Activated naive CD8-positive, alpha-beta T cell (primary cell): ENCODE data around the gene TRABD2B.

Experiments used
- H3K27ac Mint-ChIP-seq: one replicate; pipeline ENCODE4 v1.8.0; 2021; ENCODE audit warnings: mixed read lengths
- H3K27me3 Mint-ChIP-seq: one replicate; pipeline ENCODE4 v1.8.0; 2021; ENCODE audit warnings: mixed read lengths
- H3K36me3 Mint-ChIP-seq: one replicate; pipeline ENCODE4 v1.8.0; 2021; ENCODE audit warnings: mixed read lengths
- H3K4me1 Mint-ChIP-seq: one replicate; pipeline ENCODE4 v1.8.0; 2021; ENCODE audit warnings: low read depth, mixed read lengths
- H3K4me3 Mint-ChIP-seq: one replicate; pipeline ENCODE4 v1.8.0; 2021; ENCODE audit warnings: mild to moderate bottlenecking, mixed read lengths
- H3K9me3 Mint-ChIP-seq: one replicate; pipeline ENCODE4 v1.8.0; 2021; ENCODE audit warnings: low read depth, mixed read lengths

Gene TRABD2B

GRCh38 chr1:47951026-47951425 lies 46.2 kb downstream of the TRABD2B start:
- H3K4me3 Mint-ChIP-seq: no peak overlapping the region
- H3K36me3 Mint-ChIP-seq: no peaks in the 10 kb centered on the region
- no peak overlapping the region for H3K27ac Mint-ChIP-seq
- H3K9me3 Mint-ChIP-seq: no peaks in the 10 kb centered on the region
- no peaks in the 10 kb centered on the region for H3K4me1 Mint-ChIP-seq
- H3K27me3 Mint-ChIP-seq: peaks cover 10% of the 10 kb centered on the region

- Mint-ChIP-seq H3K27ac (no peak overlapping the region), H3K4me3 (no peak overlapping the region), H3K4me1 (no peaks in the 10 kb centered on the region), H3K36me3 (no peaks in the 10 kb centered on the region), H3K9me3 (no peaks in the 10 kb centered on the region), H3K27me3 (peaks cover 9% of the 10 kb centered on the region)
Measured at GRCh38 chr1:47950471-47950870, 46.7 kb downstream of the TRABD2B start.

- Mint-ChIP-seq H3K9me3 (no peaks in the 10 kb centered on the region), H3K27ac (no peak overlapping the region), H3K27me3 (peaks cover 3% of the 10 kb centered on the region), H3K4me3 (no peak overlapping the region), H3K4me1 (no peaks in the 10 kb centered on the region), H3K36me3 (no peaks in the 10 kb centered on the region)
Measured at GRCh38 chr1:47948126-47948525, 49.1 kb downstream of the TRABD2B start.

GRCh38 chr1:47947531-47947930 lies 49.7 kb downstream of the TRABD2B start:
- no peak overlapping the region for H3K27ac Mint-ChIP-seq
- H3K9me3 Mint-ChIP-seq: no peaks in the 10 kb centered on the region
- peaks cover 3% of the 10 kb centered on the region for H3K27me3 Mint-ChIP-seq
- no peak overlapping the region for H3K4me3 Mint-ChIP-seq
- H3K4me1 Mint-ChIP-seq: no peaks in the 10 kb centered on the region
- H3K36me3 Mint-ChIP-seq: no peaks in the 10 kb centered on the region

- Mint-ChIP-seq H3K4me1 (no peaks in the 10 kb centered on the region), H3K4me3 (no peak overlapping the region), H3K27me3 (peaks cover 9% of the 10 kb centered on the region), H3K9me3 (no peaks in the 10 kb centered on the region), H3K27ac (no peak overlapping the region), H3K36me3 (no peaks in the 10 kb centered on the region)
Measured at GRCh38 chr1:47944561-47944960, 52.6 kb downstream of the TRABD2B start.

GRCh38 chr1:47942240-47942629 lies 55.0 kb downstream of the TRABD2B start:
- H3K27me3 Mint-ChIP-seq: peaks cover 11% of the 10 kb centered on the region
- H3K27ac Mint-ChIP-seq: no peak overlapping the region
- no peaks in the 10 kb centered on the region for H3K4me1 Mint-ChIP-seq
- no peak overlapping the region for H3K4me3 Mint-ChIP-seq
- no peaks in the 10 kb centered on the region for H3K36me3 Mint-ChIP-seq
- no peaks in the 10 kb centered on the region for H3K9me3 Mint-ChIP-seq

- H3K9me3 Mint-ChIP-seq: no peaks in the 10 kb centered on the region
Measured at GRCh38 chr1:47941609-47942239, 55.5 kb downstream of the TRABD2B start.

GRCh38 chr1:47940779-47941178 lies 56.4 kb downstream of the TRABD2B start:
- H3K27me3 Mint-ChIP-seq: peaks cover 11% of the 10 kb centered on the region
- no peak overlapping the region for H3K4me3 Mint-ChIP-seq
- H3K36me3 Mint-ChIP-seq: no peaks in the 10 kb centered on the region
- H3K27ac Mint-ChIP-seq: no peak overlapping the region
- H3K9me3 Mint-ChIP-seq: no peaks in the 10 kb centered on the region
- no peaks in the 10 kb centered on the region for H3K4me1 Mint-ChIP-seq

More at GRCh38 chr1:47941609-47942239, 55.5 kb downstream of the TRABD2B start:
- H3K36me3 Mint-ChIP-seq: no peaks in the 10 kb centered on the region
- H3K4me3 Mint-ChIP-seq: no peak overlapping the region
- H3K27ac Mint-ChIP-seq: no peak overlapping the region
- peaks cover 11% of the 10 kb centered on the region for H3K27me3 Mint-ChIP-seq
- H3K4me1 Mint-ChIP-seq: no peaks in the 10 kb centered on the region

GRCh38 chr1:47940326-47940725 lies 56.9 kb downstream of the TRABD2B start:
- Mint-ChIP-seq H3K4me3 (no peak overlapping the region), H3K27me3 (peaks cover 11% of the 10 kb centered on the region), H3K36me3 (no peaks in the 10 kb centered on the region), H3K27ac (no peak overlapping the region), H3K9me3 (no peaks in the 10 kb centered on the region), H3K4me1 (no peaks in the 10 kb centered on the region)

- peaks cover 12% of the 10 kb centered on the region for H3K27me3 Mint-ChIP-seq
- H3K9me3 Mint-ChIP-seq: no peaks in the 10 kb centered on the region
- no peak overlapping the region for H3K27ac Mint-ChIP-seq
- no peak overlapping the region for H3K4me3 Mint-ChIP-seq
- H3K4me1 Mint-ChIP-seq: no peaks in the 10 kb centered on the region
- no peaks in the 10 kb centered on the region for H3K36me3 Mint-ChIP-seq
Measured at GRCh38 chr1:47938520-47938919, 58.7 kb downstream of the TRABD2B start.

GRCh38 chr1:47937586-47938254 lies 59.5 kb downstream of the TRABD2B start:
- Mint-ChIP-seq H3K27me3 (peaks cover 14% of the 10 kb centered on the region), H3K4me1 (no peaks in the 10 kb centered on the region), H3K27ac (no peak overlapping the region), H3K36me3 (no peaks in the 10 kb centered on the region), H3K4me3 (no peak overlapping the region), H3K9me3 (no peaks in the 10 kb centered on the region)

GRCh38 chr1:47936916-47937551 lies 60.2 kb downstream of the TRABD2B start:
- no peak overlapping the region for H3K27ac Mint-ChIP-seq
- no peaks in the 10 kb centered on the region for H3K4me1 Mint-ChIP-seq
- no peaks in the 10 kb centered on the region for H3K36me3 Mint-ChIP-seq
- no peaks in the 10 kb centered on the region for H3K9me3 Mint-ChIP-seq
- H3K4me3 Mint-ChIP-seq: no peak overlapping the region
- H3K27me3 Mint-ChIP-seq: peaks cover 17% of the 10 kb centered on the region

GRCh38 chr1:47935856-47936255 lies 61.3 kb downstream of the TRABD2B start:
- Mint-ChIP-seq H3K4me3 (no peak overlapping the region), H3K27ac (no peak overlapping the region), H3K9me3 (no peaks in the 10 kb centered on the region), H3K4me1 (no peaks in the 10 kb centered on the region), H3K36me3 (no peaks in the 10 kb centered on the region), H3K27me3 (peaks cover 13% of the 10 kb centered on the region)

GRCh38 chr1:47935163-47935562 lies 62.0 kb downstream of the TRABD2B start:
- Mint-ChIP-seq H3K36me3 (no peaks in the 10 kb centered on the region), H3K9me3 (no peaks in the 10 kb centered on the region), H3K4me3 (no peak overlapping the region), H3K27ac (no peak overlapping the region), H3K4me1 (no peaks in the 10 kb centered on the region), H3K27me3 (peaks cover 14% of the 10 kb centered on the region)

GRCh38 chr1:47934243-47934805 lies 62.9 kb downstream of the TRABD2B start:
- H3K27ac Mint-ChIP-seq: no peak overlapping the region
- no peaks in the 10 kb centered on the region for H3K4me1 Mint-ChIP-seq
- peaks cover 12% of the 10 kb centered on the region for H3K27me3 Mint-ChIP-seq
- H3K36me3 Mint-ChIP-seq: no peaks in the 10 kb centered on the region
- H3K9me3 Mint-ChIP-seq: no peaks in the 10 kb centered on the region
- H3K4me3 Mint-ChIP-seq: no peak overlapping the region
